GM21447 (cell line): ENCODE results near the gene DAP.
"Not testable (repeated sequence)": the region's sequence is repeated elsewhere in the genome, so short reads cannot be mapped to it uniquely, and the experiment has no call there.

ENCODE experiments used
- ATAC-seq: cut with Tn5 transposase; IDR thresholded peaks from one replicate; pipeline ENCODE4 v1.9.1; 2021; ENCODE audit not compliant: unreplicated experiment

DAP gene

GRCh38 chr5:10761185-10761932, at the start of gene DAP:
Gene DAP, minus strand, starts transcription at chr5:10761234. Its CDS starts 166 bp downstream, at chr5:10761068.
- peak; percentile 66 for ATAC-seq

GRCh38 chr5:10808347-10809226, 47.6 kb upstream of the DAP start:
- ATAC-seq: no peak

- ATAC-seq: no peak
Observed at GRCh38 chr5:10801931-10802666, 41.1 kb upstream of the DAP start.

- ATAC-seq: no peak
Observed at GRCh38 chr5:10800852-10801251, 39.8 kb upstream of the DAP start.

- no peak for ATAC-seq
Observed at GRCh38 chr5:10797261-10797660, 36.2 kb upstream of the DAP start.

- no peak for ATAC-seq
Observed at GRCh38 chr5:10793785-10794184, 32.8 kb upstream of the DAP start.

GRCh38 chr5:10792336-10792735, 31.3 kb upstream of the DAP start:
- ATAC-seq: no peak

- ATAC-seq: no peak
Observed at GRCh38 chr5:10789726-10790125, 28.7 kb upstream of the DAP start.

GRCh38 chr5:10789021-10789420, 28.0 kb upstream of the DAP start:
- ATAC-seq: no peak

GRCh38 chr5:10788358-10788757, 27.3 kb upstream of the DAP start:
- ATAC-seq: no peak

GRCh38 chr5:10786835-10787234, 25.8 kb upstream of the DAP start:
- no peak for ATAC-seq

GRCh38 chr5:10780208-10780607, 19.2 kb upstream of the DAP start:
- not testable (repeated sequence) for ATAC-seq

- ATAC-seq: no peak
Observed at GRCh38 chr5:10779592-10779991, 18.6 kb upstream of the DAP start.

GRCh38 chr5:10778179-10778910, 17.3 kb upstream of the DAP start:
- no peak for ATAC-seq

- no peak for ATAC-seq
Observed at GRCh38 chr5:10775646-10776045, 14.6 kb upstream of the DAP start.

GRCh38 chr5:10772901-10773585, 12.0 kb upstream of the DAP start:
- ATAC-seq: no peak

GRCh38 chr5:10768328-10768899, 7.4 kb upstream of the DAP start:
- ATAC-seq: no peak

- no peak for ATAC-seq
Observed at GRCh38 chr5:10762776-10763500, 1.9 kb upstream of the DAP start.
